Natural killer cell (primary cell): ENCODE data around the gene G6PD. TPM values are rescaled to one million over a fixed set of nuclear protein-coding genes. Genes with fewer than 3 reads are reported as not detected.

Experiments used
- ATAC-seq, 3 donors: fragments of 150-1000 bp in 2 of 3; fragments of 200-7000 bp in 1 of 3; cut with Tn5 transposase; 1 replicate in 1 of 3; 2 replicates in 2 of 3; pipeline ENCODE4 v1.10.0; 2021; ENCODE audit warnings: mild to moderate bottlenecking in 2 of 3, moderate library complexity in 2 of 3
- DNase-seq, 2 donors: peaks; one replicate each; pipeline versions ENCODE4 v3.0.0 to v3.0.0-alpha.2; 2013 to 2021; ENCODE audit warnings: mixed read lengths in 1 of 2
- H3K27ac ChIP-seq: one replicate; pipeline ENCODE4 v1.5.1; 2013; ENCODE audit warnings: mild to moderate bottlenecking, low read length
- H3K27me3 ChIP-seq: one replicate; pipeline ENCODE4 v1.6.1; 2013; ENCODE audit warnings: low read length; ENCODE audit not compliant: control insufficient read depth, insufficient read depth
- H3K36me3 ChIP-seq: one replicate; pipeline ENCODE4 v1.6.1; 2013; ENCODE audit warnings: low read length; ENCODE audit not compliant: control insufficient read depth, insufficient read depth
- H3K4me1 ChIP-seq: one replicate; pipeline ENCODE4 v1.6.1; 2013; ENCODE audit warnings: low read length; ENCODE audit not compliant: control insufficient read depth, insufficient read depth
- H3K4me3 ChIP-seq: one replicate; pipeline ENCODE4 v1.5.1; 2013; ENCODE audit warnings: low read length
- H3K9me3 ChIP-seq: one replicate; pipeline ENCODE4 v1.6.1; 2013; ENCODE audit warnings: low read length; ENCODE audit not compliant: control insufficient read depth, insufficient read depth
- H3K27ac Mint-ChIP-seq, 2 donors: one replicate each; pipeline ENCODE4 v1.8.0; 2022; ENCODE audit warnings: mild to moderate bottlenecking in 2 of 2, mixed read lengths in 2 of 2, moderate library complexity in 1 of 2
- H3K27me3 Mint-ChIP-seq, 2 donors: one replicate each; pipeline ENCODE4 v1.8.0; 2022; ENCODE audit warnings: low read depth in 2 of 2, mixed read lengths in 2 of 2
- H3K36me3 Mint-ChIP-seq: one replicate; pipeline ENCODE4 v1.8.0; 2022; ENCODE audit warnings: mixed read lengths
- H3K4me1 Mint-ChIP-seq, 2 donors: one replicate each; pipeline ENCODE4 v1.8.0; 2022; ENCODE audit warnings: mixed read lengths in 2 of 2
- H3K4me3 Mint-ChIP-seq: one replicate; pipeline ENCODE4 v1.8.0; 2022; ENCODE audit warnings: mild to moderate bottlenecking, moderate library complexity, mixed read lengths
- H3K9me3 Mint-ChIP-seq, 2 donors: one replicate each; pipeline ENCODE4 v1.8.0; 2022; ENCODE audit warnings: mixed read lengths in 2 of 2
- CTCF ChIP-seq: fragments of 200-600 bp; IDR thresholded peaks from one replicate; pipeline ENCODE4 v1.8.0; 2022; ENCODE audit warnings: antibody characterized with exemption
- WGBS: methylation state at CpG from one replicate; pipeline ENCODE4 v1.1.7; 2013; ENCODE audit warnings: missing lambda C conversion rate; ENCODE audit not compliant: insufficient coverage; 5-methylcytosine and 5-hydroxymethylcytosine counted together
- intact Hi-C: fragments of 100-400 bp; cut with micrococcal nuclease; formaldehyde crosslinking; loops from one replicate; pipeline ENCODE4 v1.14.2; 2022
- total RNA-seq, 4 donors: library from RNA; stranded (reverse); fragments of 120-200 nt in 1 of 4; gene quantifications; one replicate each; pipeline versions ENCODE4 v1.2.3 to v1.2.4, GENCODE V29; 2013 to 2022

G6PD gene
- total RNA-seq, 3 donors from 2014 or later (not counting 1 experiment from before 2014, with no cell fraction given) = 184 to 220 (median 197) TPM

- Mint-ChIP-seq H3K4me3 (peak overlapping the region; percentile 25), H3K4me1 (peaks cover 19 to 20% of the 10 kb centered on the region in 2 donors), H3K9me3 (no peaks in the 10 kb centered on the region), H3K27ac (peak overlapping the region; percentile 60 to 79), H3K27me3 (no peaks in the 10 kb centered on the region), H3K36me3 (no peaks in the 10 kb centered on the region)
- intact Hi-C loops = no loop called here
- ATAC-seq = peak; percentile 73 to 86 (median 79)
- TF ChIP-seq CTCF = no peak
- peaks cover 17% of the 10 kb centered on the region for H3K4me1 ChIP-seq
- DNase-seq = peak; percentile 28 to 72
- H3K27ac ChIP-seq = no peak overlapping the region
- no peaks in the 10 kb centered on the region for H3K36me3 ChIP-seq
- H3K27me3 ChIP-seq = no peaks in the 10 kb centered on the region
- H3K4me3 ChIP-seq = no peak overlapping the region
- H3K9me3 ChIP-seq = no peaks in the 10 kb centered on the region
- 3% methylated on average over 10 of the region's 15 CpGs for WGBS
These were observed 19.6 kb downstream of the G6PD start for GRCh38 chrX:154526901-154527675.

GRCh38 chrX:154525606-154526490 is 20.8 kb downstream of the G6PD start:
- peaks cover 17% of the 10 kb centered on the region for H3K4me1 ChIP-seq
- ATAC-seq = no peak
- H3K27ac ChIP-seq = no peak overlapping the region
- WGBS = 77% methylated on average over 13 of the region's 14 CpGs
- intact Hi-C loops = no loop called here
- H3K9me3 ChIP-seq = no peaks in the 10 kb centered on the region
- H3K36me3 ChIP-seq = no peaks in the 10 kb centered on the region
- H3K27ac Mint-ChIP-seq = peak overlapping the region in 1 of 2 donors; percentile 79
- no peaks in the 10 kb centered on the region for H3K27me3 ChIP-seq
- no peaks in the 10 kb centered on the region for H3K9me3 Mint-ChIP-seq
- DNase-seq = no peak
- no peaks in the 10 kb centered on the region for H3K36me3 Mint-ChIP-seq
- H3K27me3 Mint-ChIP-seq = no peaks in the 10 kb centered on the region
- no peak overlapping the region for H3K4me3 ChIP-seq
- no peak for TF ChIP-seq CTCF
- peaks cover 19 to 20% of the 10 kb centered on the region in 2 donors for H3K4me1 Mint-ChIP-seq
- H3K4me3 Mint-ChIP-seq = no peak overlapping the region

- H3K27ac ChIP-seq = no peak overlapping the region
- H3K36me3 Mint-ChIP-seq = no peaks in the 10 kb centered on the region
- intact Hi-C loops = no loop called here
- no peaks in the 10 kb centered on the region for H3K9me3 Mint-ChIP-seq
- H3K36me3 ChIP-seq = no peaks in the 10 kb centered on the region
- H3K4me3 ChIP-seq = no peak overlapping the region
- peaks cover 20% of the 10 kb centered on the region for H3K4me1 ChIP-seq
- H3K9me3 ChIP-seq = no peaks in the 10 kb centered on the region
- no peak overlapping the region for H3K27ac Mint-ChIP-seq
- H3K4me1 Mint-ChIP-seq = peaks cover 13 to 14% of the 10 kb centered on the region in 2 donors
- 98% methylated on average over 8 of the region's 8 CpGs for WGBS
- no peaks in the 10 kb centered on the region for H3K27me3 Mint-ChIP-seq
- DNase-seq = no peak
- ATAC-seq = no peak
- H3K4me3 Mint-ChIP-seq = no peak overlapping the region
- no peaks in the 10 kb centered on the region for H3K27me3 ChIP-seq
- no peak for TF ChIP-seq CTCF
These were observed 27.3 kb downstream of the G6PD start for GRCh38 chrX:154519389-154519788.
